PC-9 (cell line): Measurements from ENCODE around the gene AK5.

Source experiments
- EZH2 ChIP-seq: fragments of 200-600 bp; sonication (generic); IDR thresholded peaks from 2 replicates; pipeline ENCODE4 v1.8.0; 2017; ENCODE audit warnings: antibody characterized with exemption, low read depth
- TF ChIP-seq, protein P1 (sequence below): fragments of 200-600 bp; sonication (generic); conservative IDR thresholded peaks from 2 replicates; pipeline ENCODE4 v1.6.1; 2017; ENCODE audit warnings: mixed run types, antibody characterized with exemption, mild to moderate bottlenecking, moderate library complexity

DNA sequence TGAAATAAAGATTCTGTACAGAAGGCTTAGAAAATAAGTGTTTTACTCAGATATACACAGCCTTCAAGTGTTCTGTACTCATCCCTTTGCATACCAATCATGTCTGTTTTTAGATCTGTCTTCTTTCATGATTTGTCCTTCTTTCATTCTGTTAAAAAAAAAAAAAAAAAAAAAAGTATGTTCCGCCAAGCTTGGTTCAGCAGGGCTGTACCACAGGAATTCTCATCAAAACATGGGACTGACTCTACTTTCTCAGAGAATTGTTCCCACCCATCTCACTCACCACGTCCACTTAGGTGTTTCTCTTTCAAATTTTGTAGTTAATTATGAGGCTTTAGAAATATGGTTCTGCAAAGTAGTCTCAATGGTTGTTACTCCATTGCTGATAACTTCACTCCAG is 119.0 kb downstream of the AK5 start:
- TF ChIP-seq, protein P1, sequence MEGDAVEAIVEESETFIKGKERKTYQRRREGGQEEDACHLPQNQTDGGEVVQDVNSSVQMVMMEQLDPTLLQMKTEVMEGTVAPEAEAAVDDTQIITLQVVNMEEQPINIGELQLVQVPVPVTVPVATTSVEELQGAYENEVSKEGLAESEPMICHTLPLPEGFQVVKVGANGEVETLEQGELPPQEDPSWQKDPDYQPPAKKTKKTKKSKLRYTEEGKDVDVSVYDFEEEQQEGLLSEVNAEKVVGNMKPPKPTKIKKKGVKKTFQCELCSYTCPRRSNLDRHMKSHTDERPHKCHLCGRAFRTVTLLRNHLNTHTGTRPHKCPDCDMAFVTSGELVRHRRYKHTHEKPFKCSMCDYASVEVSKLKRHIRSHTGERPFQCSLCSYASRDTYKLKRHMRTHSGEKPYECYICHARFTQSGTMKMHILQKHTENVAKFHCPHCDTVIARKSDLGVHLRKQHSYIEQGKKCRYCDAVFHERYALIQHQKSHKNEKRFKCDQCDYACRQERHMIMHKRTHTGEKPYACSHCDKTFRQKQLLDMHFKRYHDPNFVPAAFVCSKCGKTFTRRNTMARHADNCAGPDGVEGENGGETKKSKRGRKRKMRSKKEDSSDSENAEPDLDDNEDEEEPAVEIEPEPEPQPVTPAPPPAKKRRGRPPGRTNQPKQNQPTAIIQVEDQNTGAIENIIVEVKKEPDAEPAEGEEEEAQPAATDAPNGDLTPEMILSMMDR, result no peak
- TF ChIP-seq EZH2, result no peak
